Endodermal cell (in vitro differentiated cells): Measurements from ENCODE around the gene DOCK8. TPM values are rescaled to one million over a fixed set of nuclear protein-coding genes. Genes with fewer than 3 reads are reported as not detected.

Experiments
- DNase-seq: peaks from one replicate; pipeline ENCODE4 v3.0.0-alpha.2; 2017
- H3K27ac ChIP-seq: 2 replicates; pipeline ENCODE4 v1.5.1; 2013; ENCODE audit warnings: mild to moderate bottlenecking, low read depth, low read length, moderate library complexity
- H3K27me3 ChIP-seq: 2 replicates; pipeline ENCODE4 v1.6.1; 2013; ENCODE audit warnings: mild to moderate bottlenecking, low read length, moderate library complexity; ENCODE audit not compliant: insufficient read depth, control insufficient read depth, poor library complexity, severe bottlenecking
- H3K36me3 ChIP-seq: 2 replicates; pipeline ENCODE4 v1.7.0; 2013; ENCODE audit warnings: mild to moderate bottlenecking, low read length, moderate library complexity; ENCODE audit not compliant: control insufficient read depth, insufficient read depth
- H3K4me1 ChIP-seq: one replicate; pipeline ENCODE4 v1.7.0; 2013; ENCODE audit warnings: low read length; ENCODE audit not compliant: control insufficient read depth, insufficient read depth
- H3K4me3 ChIP-seq: 2 replicates; pipeline ENCODE4 v1.5.1; 2013; ENCODE audit warnings: mild to moderate bottlenecking, low read length, moderate library complexity
- H3K9ac ChIP-seq: 2 replicates; pipeline ENCODE4 v1.6.1; 2013; ENCODE audit warnings: mild to moderate bottlenecking, low read length, moderate library complexity; ENCODE audit not compliant: poor library complexity, severe bottlenecking; ENCODE audit errors: extremely low read depth
- H3K9me3 ChIP-seq: 2 replicates; pipeline ENCODE4 v1.6.1; 2013; ENCODE audit warnings: mild to moderate bottlenecking, low read length, moderate library complexity; ENCODE audit not compliant: control insufficient read depth
- H3K27ac Mint-ChIP-seq: 2 replicates; pipeline ENCODE4 v1.8.0; 2020; ENCODE audit warnings: mixed read lengths
- H3K27me3 Mint-ChIP-seq: 2 replicates; pipeline ENCODE4 v1.8.0; 2021; ENCODE audit warnings: mild to moderate bottlenecking, mixed read lengths; ENCODE audit not compliant: insufficient read depth
- H3K36me3 Mint-ChIP-seq: 2 replicates; pipeline ENCODE4 v1.8.0; 2020; ENCODE audit warnings: low read depth, mixed read lengths
- H3K4me1 Mint-ChIP-seq: 2 replicates; pipeline ENCODE4 v1.8.0; 2020; ENCODE audit warnings: mixed read lengths
- H3K4me3 Mint-ChIP-seq: 2 replicates; pipeline ENCODE4 v1.8.0; 2020; ENCODE audit warnings: mild to moderate bottlenecking, moderate library complexity, mixed read lengths
- H3K9me3 Mint-ChIP-seq: 2 replicates; pipeline ENCODE4 v1.8.0; 2020; ENCODE audit warnings: mild to moderate bottlenecking, mixed read lengths
- WGBS, 2 experiments: methylation state at CpG; one replicate each; pipeline versions ENCODE4 v1.1.5 to v1.1.7; 2013; ENCODE audit warnings: missing lambda C conversion rate in 2 of 2, mixed read lengths in 1 of 2; ENCODE audit not compliant: insufficient coverage in 1 of 2, insufficient read length in 1 of 2; 5-methylcytosine and 5-hydroxymethylcytosine counted together
- total RNA-seq, 2 donors: library from RNA; stranded (reverse); fragmentation: NEBNext Ultra II Directional in 1 of 2; extraction: Animal tissue kit (Norgen Biotek cat#: 25700) in 1 of 2; gene quantifications; 2 replicates in 1 of 2; 3 replicates in 1 of 2; pipeline ENCODE4 v1.2.1, GENCODE V29; 2021
- TF ChIP-seq, protein P1 (sequence below): fragments of 200-600 bp; sonication (generic); conservative IDR thresholded peaks from 2 replicates; pipeline ENCODE4 v1.5.0; 2021; ENCODE audit warnings: antibody characterized with exemption, mild to moderate bottlenecking

The DOCK8 gene
- total RNA-seq, 2 donors from 2014 or later: 26.9 to 28.1 TPM

DNA sequence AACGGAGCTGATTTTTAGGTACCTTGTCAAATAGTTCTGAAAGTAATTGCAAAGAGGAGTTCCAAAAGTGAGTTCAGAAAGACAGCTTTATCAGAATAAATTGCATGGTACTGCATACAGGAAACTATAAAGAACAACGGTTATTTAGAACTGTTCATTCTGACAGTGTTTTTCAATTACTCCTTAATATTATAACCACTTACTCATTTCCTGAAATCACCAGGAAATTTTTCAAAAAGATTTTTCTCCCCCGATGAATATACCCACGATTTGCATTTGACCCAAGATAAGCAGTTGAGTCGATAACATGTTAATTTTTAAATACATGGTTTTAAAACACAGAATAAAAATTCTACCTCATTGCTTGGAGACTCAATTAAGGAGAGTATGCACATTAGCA, 9.4 kb downstream of the DOCK8 start:
- Histone ChIP-seq H3K27me3 (no peaks in the 10 kb centered on the region), H3K9ac (no peak overlapping the region), H3K36me3 (peaks cover 4% of the 10 kb centered on the region), H3K4me1 (no peaks in the 10 kb centered on the region), H3K27ac (no peak overlapping the region), H3K9me3 (peaks cover 7% of the 10 kb centered on the region), H3K4me3 (peak overlapping the region; percentile 61)
- Mint-ChIP-seq H3K9me3 (peaks cover 4% of the 10 kb centered on the region), H3K4me3 (no peak overlapping the region), H3K4me1 (peaks cover 38% of the 10 kb centered on the region), H3K27me3 (no peaks in the 10 kb centered on the region), H3K27ac (peak overlapping the region; percentile 72), H3K36me3 (peaks cover under 1% of the 10 kb centered on the region)
- TF ChIP-seq, protein P1, sequence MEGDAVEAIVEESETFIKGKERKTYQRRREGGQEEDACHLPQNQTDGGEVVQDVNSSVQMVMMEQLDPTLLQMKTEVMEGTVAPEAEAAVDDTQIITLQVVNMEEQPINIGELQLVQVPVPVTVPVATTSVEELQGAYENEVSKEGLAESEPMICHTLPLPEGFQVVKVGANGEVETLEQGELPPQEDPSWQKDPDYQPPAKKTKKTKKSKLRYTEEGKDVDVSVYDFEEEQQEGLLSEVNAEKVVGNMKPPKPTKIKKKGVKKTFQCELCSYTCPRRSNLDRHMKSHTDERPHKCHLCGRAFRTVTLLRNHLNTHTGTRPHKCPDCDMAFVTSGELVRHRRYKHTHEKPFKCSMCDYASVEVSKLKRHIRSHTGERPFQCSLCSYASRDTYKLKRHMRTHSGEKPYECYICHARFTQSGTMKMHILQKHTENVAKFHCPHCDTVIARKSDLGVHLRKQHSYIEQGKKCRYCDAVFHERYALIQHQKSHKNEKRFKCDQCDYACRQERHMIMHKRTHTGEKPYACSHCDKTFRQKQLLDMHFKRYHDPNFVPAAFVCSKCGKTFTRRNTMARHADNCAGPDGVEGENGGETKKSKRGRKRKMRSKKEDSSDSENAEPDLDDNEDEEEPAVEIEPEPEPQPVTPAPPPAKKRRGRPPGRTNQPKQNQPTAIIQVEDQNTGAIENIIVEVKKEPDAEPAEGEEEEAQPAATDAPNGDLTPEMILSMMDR: no peak
- 91 to 95% methylated on average over 2 to 5 of the region's 5 CpGs for WGBS, 2 experiments
- DNase-seq: no peak

DNA sequence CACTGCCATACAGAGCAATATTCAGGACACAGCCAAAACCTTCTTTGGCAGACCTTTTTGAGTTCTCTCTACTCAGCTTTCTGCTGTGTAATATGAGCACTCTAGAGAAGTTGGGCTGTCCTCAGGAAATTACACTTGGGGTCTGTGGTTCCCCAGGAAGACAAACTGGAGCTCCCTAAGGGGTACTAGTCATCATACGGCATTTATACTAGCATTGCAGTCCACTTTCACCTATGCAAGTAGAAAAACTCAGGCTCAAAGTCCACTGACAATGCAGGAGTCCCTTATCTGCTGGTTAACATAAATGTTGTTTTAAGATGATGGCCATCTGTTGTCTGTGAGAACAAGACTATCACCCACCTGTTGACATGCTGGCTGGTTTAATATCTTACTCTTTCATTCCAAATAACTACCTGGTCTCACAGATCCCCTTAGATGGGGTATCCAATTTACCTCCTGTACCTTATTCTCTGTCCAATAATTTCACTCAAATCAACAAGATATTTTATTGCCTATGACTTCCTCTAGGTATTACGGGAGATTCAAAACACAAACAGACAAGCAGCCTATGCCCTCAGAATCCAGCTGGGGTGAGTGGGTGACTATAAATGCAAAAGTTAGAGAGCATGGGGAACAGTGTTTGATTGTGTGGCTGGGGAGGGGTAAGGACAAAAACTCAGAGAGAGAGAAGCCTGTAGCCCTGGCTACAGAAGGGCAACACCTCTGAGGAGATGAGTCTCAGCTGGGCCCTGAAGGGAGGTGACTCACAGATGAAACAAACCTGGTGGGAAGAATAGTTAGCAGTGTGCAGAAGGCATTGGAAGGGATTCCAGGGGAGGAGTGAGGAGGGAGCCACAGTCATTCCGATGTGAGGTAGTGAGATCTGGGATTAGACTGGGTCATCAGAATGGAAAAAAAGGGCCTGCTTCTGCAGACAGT, 10.2 kb downstream of the DOCK8 start:
- H3K27ac Mint-ChIP-seq: peak overlapping the region; percentile 72
- peak overlapping the region; percentile 11 for H3K9ac ChIP-seq
- H3K4me3 ChIP-seq: peak overlapping the region; percentile 61
- H3K9me3 Mint-ChIP-seq: peaks cover 9% of the 10 kb centered on the region
- H3K4me1 ChIP-seq: no peaks in the 10 kb centered on the region
- peaks cover 4% of the 10 kb centered on the region for H3K36me3 ChIP-seq
- no peak overlapping the region for H3K27ac ChIP-seq
- peaks cover 12% of the 10 kb centered on the region for H3K9me3 ChIP-seq
- DNase-seq: no peak
- no peaks in the 10 kb centered on the region for H3K27me3 Mint-ChIP-seq
- peaks cover 2% of the 10 kb centered on the region for H3K36me3 Mint-ChIP-seq
- TF ChIP-seq, protein P1: no peak
- H3K27me3 ChIP-seq: no peaks in the 10 kb centered on the region
- 77 to 83% methylated on average over 1 to 3 of the region's 3 CpGs for WGBS, 2 experiments
- H3K4me3 Mint-ChIP-seq: no peak overlapping the region
- peaks cover 36% of the 10 kb centered on the region for H3K4me1 Mint-ChIP-seq

DNA sequence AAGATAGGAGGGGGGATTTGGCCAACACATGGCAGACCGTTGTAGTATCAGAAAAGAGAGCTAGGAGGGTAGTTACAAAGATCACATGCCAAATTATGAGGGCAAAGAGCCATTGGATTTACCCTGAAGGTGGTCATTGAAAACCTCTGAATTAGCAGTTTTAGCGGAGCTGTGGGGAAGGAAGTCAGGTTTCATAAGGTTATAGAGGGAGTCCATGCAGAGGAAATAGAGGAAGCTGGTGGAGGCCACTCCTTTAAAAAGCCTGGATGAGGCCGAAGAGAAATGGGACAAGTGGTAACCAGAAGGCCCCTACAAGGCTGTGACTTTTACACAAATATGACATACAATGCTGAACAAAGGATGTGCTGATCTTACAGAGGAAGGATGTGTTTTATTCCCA, 13.2 kb downstream of the DOCK8 start:
- Histone ChIP-seq H3K9me3 (peaks cover 12% of the 10 kb centered on the region), H3K4me3 (no peak overlapping the region), H3K27ac (no peak overlapping the region), H3K9ac (no peak overlapping the region), H3K27me3 (no peaks in the 10 kb centered on the region), H3K4me1 (no peaks in the 10 kb centered on the region), H3K36me3 (peaks cover 4% of the 10 kb centered on the region)
- H3K4me1 Mint-ChIP-seq: peaks cover 20% of the 10 kb centered on the region
- peaks cover 2% of the 10 kb centered on the region for H3K27me3 Mint-ChIP-seq
- peaks cover 14% of the 10 kb centered on the region for H3K9me3 Mint-ChIP-seq
- no peak for DNase-seq
- WGBS, 2 experiments: 81 to 94% methylated on average over 2 to 3 of the region's 3 CpGs
- TF ChIP-seq, protein P1: no peak
- no peak overlapping the region for H3K27ac Mint-ChIP-seq
- peaks cover 2% of the 10 kb centered on the region for H3K36me3 Mint-ChIP-seq
- H3K4me3 Mint-ChIP-seq: no peak overlapping the region
